Lung microvascular endothelial cell (primary cell): ENCODE data around the gene CITED2. TPM values are rescaled to one million over a fixed set of nuclear protein-coding genes. Genes with fewer than 3 reads are reported as not detected.
"Not testable (repeated sequence)": the region's sequence is repeated elsewhere in the genome, so short reads cannot be mapped to it uniquely, and the experiment has no call there.

Experiments
- DNase-seq, 2 donors: peaks; one replicate each; pipeline versions ENCODE4 v3.0.0 to v3.0.0-alpha.2; 2010; ENCODE audit warnings: low read depth in 2 of 2
- total RNA-seq: library from RNA; depleted of rRNA; stranded (reverse); fragments of >200 nt; gene quantifications from 2 replicates; pipeline ENCODE4 v1.2.1, GENCODE V29; 2014

Gene CITED2
- total RNA-seq, 1 donor from 2014 or later = 15.9 TPM

DNA sequence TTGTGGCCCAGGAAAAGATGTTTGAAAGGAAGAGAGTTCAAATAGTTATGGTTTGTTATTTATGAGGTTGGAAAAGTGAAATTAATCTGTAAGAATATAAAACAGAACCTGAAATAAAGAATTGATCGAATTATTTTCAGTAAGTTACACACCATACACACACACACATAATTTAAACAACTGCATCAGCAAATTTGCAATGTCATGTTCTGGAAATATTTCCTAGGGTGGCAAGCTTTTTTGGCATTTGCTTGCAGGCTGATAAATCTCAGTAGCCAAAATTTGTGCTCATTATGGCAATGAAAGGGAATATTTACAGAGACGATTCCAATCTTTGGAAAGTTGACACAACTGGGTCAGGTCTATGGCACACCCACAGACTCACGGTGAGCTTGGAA is 9.5 kb downstream of the CITED2 start:
- no peak for DNase-seq

DNA sequence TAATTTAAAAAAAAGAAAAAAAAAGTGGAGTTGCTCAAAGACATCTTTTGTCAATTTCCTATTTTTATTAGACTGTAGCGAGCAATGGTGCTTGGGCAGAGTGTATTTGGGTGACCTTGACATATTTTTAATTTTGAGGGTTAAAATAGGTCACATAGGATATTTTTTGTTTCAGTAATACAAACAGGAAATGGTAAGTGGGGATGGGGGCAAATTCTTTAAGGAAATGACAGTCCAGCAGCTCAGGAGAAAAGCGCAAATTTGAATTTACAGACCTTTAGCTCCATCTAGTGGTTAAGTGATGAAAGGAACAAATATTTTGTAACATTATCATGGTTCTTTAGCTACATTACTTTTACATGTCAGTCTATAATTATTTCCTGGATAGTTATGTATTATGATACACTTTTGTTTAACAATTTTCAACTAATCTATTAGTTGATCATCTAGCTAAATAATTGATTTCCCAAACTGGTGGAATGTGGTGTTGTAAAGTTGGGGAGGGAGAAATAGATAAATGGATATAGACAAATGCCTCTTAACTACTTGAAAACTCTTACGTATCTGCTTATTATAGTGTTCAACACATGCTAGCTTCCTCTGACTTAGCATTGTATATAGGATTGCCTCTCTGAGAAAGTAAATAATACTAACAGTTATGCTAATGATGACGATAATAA is 10.0 kb downstream of the CITED2 start:
- DNase-seq = peak; percentile 62 to 70

DNA sequence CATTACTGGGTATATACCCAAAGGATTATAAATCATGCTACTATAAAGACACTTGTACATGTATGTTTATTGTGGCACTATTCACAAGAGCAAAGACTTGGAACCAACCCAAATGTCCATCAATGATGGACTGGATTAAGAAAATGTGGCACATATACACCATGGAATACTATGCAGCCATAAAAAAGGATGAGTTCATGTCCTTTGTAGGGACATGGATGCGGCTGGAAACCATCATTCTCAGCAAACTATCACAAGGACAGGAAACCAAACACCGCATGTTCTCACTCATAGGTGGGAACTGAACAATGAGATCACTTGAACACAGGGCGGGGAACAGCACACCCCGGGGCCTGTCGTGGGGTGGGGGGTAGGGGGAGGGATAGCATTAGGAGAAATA is 10.7 kb downstream of the CITED2 start:
- DNase-seq = not testable (repeated sequence)

DNA sequence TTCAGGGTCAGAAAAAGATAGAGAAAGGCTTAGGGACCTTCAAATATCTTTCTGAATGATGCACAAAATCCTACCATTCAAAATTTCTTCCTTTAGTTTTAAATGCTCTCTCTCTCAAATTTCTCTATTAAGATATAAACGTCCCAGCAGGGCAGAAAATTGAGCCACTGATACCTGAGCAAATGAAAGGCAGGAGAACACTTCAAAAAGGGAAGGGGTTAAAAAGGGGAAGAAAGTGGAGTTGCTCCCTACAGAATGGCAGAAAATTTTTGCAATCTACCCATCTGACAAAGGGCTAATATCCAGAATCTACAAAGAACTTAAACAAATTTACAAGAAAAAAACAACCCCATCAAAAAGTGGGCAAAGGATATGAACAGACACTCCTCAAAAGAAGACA is 11.3 kb downstream of the CITED2 start:
- not testable (repeated sequence) for DNase-seq

DNA sequence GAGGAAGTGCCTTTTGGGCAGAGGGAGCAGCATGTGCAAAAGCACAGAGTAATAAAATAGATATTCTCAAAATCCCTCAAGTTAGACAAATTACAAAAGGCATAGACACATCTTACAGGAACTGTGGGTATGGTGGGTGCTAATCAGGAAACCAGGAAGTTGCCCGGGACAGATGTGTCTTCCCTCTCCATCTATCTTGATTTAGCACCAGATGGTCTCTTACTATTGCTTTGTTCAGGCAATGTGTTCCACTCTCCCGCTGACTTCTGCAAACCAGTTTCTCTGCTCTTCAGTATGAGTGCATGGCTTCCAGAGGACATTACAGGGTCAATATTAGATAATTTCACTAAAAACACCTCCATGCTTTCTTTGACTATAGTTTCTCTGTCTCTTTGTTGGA is 13.2 kb downstream of the CITED2 start:
- DNase-seq = no peak

DNA sequence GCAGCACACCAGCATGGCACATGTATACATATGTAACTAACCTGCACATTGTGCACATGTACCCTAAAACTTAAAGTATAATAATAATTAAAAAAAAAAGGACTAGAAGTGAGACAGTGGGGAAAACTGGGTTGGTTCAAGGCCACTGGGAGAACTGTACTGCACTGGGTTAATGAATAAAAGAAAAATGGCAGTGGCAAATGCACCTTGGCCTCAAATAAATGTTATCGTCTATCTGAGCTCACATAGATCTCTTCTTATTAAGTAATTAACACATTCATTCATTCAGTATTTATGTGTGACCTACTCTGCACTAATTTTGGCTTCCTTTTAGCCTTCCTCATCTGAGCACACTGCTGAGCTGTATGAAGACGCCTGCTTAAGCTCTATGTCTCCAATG is 17.5 kb downstream of the CITED2 start:
- no peak for DNase-seq

DNA sequence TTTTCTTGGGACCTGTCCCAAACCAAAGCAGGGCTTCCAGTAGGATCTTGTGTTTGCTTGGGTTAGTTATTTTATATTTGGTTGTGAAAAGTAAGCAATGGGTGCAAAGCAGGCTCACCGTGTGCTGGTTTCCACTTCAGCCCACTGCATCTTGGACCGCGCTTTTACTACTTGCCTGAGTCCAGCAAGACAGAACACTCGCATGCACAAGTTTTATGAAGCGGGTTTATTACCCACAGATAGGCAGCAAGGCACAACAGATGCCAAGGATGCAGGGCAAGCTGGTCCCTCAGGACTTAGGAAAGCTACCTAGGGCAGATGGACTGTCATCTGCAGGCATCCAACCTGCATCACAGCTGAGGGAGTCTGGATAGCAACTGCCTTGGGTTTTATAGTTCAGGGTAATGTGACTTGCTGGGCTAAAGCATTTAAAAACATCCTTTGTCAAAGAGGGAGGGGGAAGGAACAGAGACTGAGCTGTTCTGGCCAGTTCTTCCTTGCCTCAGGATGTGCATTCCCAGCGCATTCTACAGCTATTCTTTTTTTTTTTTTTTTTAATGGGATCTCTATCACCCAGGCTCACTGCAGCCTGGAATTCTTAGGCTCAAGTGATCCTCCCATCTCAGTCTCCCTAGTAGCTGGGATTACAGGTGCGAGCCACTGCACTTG is 18.5 kb downstream of the CITED2 start:
- no peak for DNase-seq

DNA sequence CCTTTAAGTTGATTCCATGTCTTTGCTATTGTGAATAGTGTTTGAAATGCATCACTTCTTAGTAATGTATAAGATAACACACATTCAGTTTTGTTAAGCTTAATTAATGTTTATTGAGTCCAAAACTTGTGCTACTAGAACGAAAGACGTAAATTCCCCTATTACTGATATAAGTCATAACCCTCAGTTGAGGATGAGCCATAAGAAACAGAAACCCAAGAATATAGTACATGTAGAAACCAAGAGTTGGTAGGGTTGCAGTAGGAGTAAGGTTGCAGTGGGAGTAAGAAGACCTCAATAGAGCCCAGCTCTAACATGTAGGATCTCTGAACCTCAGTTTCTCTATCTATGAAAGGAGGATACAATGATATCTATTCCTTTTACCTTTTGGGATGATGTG is 19.3 kb downstream of the CITED2 start:
- no peak for DNase-seq

DNA sequence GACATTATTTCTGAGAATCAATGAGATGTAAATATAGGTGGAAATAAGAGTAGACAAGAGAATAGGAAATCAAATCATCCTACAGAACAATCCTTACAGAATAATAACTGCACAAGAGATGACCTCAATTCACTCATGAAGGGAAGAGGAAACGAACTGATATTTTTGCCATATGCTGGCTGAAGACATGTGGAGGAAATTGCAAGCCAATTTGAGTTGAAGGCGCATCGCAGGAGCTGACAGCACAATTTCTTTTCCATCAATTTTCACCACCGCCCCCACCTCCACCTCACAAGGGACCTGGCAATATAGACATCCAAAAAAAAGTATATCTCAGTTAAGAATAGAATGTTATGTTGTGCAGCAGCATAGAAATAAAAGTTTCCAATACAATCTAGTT is 20.3 kb downstream of the CITED2 start:
- DNase-seq = no peak

DNA sequence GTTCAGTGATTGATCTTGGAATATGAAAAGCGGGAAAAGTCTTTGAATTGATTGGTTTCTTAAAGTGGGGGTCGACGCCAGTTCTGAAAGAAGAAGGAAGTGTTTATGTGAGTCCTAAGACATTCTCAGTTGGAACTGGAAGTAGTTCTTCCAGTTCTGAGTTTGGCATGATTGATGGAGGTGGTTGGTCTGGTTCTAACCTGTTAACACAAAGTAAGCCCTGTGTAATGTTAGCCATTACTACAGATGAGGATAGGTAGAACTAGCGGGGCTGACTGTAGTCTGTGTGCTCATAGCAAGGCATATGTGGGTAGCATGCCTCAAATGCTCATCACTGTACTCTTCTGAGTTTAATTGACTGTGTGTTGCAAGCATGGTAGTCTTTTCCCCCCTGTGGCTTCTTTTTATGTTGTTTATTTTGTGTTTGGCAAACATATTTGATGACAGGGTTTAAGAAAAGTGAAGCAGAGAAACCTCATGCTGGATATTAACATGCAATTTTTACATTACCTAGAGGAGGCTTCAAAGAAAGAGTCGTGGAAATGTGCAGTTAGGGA is 24.9 kb downstream of the CITED2 start:
- no peak for DNase-seq

DNA sequence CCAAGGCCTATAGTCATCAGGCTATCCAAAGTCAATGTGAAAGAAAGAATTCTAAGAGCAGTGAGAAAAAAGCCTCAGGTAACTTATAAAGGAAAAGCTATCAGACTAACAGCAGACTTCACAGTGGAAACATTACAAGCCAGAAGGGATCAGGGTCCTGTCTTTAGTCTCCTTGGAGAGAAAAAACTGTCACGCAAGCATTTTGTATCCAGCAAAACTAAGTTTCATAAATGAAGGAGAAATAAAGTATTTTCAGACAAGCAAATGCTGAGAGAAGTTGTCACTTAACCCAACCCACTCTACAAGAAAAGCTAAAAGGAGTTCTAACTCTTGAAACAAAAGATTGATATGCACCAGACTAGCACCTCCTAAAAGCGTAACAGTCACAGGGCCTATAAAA is 28.1 kb downstream of the CITED2 start:
- no peak for DNase-seq

DNA sequence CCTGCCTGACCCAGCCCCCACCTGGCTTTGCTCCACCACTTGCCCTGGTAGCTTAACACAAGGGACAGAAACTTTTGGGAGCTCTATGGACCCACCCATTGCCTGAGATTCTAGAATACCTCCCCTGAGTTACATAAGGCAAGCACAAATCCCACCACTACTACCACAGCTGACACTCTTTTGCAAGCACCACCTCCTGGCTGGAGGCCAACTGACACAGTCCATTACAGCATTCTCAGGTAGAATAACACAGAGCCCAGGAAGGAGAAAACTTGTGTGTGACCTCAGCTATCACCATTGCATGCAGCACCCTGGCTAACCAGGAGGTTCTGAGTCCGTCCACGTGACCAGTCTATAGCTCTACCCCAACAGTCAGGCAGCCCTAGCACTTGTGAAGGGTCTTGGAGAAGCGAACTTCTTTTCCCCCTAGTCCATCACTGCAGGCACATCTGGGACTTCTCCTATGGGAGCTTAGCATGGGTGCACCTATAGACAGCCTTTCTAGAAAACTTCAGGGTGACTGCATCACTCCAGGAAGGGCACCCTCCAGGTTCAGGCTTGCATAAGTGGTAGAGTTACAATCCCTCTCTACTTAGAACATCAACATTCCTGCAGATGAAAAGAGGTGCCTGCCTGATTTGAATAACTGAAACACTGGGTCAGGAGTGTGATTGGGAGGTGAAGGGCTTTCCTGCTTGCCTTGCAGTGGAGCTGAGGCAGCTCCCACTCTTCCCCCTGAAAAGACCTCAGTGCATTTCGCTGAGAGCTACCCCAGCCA is 30.1 kb downstream of the CITED2 start:
- DNase-seq = no peak

DNA sequence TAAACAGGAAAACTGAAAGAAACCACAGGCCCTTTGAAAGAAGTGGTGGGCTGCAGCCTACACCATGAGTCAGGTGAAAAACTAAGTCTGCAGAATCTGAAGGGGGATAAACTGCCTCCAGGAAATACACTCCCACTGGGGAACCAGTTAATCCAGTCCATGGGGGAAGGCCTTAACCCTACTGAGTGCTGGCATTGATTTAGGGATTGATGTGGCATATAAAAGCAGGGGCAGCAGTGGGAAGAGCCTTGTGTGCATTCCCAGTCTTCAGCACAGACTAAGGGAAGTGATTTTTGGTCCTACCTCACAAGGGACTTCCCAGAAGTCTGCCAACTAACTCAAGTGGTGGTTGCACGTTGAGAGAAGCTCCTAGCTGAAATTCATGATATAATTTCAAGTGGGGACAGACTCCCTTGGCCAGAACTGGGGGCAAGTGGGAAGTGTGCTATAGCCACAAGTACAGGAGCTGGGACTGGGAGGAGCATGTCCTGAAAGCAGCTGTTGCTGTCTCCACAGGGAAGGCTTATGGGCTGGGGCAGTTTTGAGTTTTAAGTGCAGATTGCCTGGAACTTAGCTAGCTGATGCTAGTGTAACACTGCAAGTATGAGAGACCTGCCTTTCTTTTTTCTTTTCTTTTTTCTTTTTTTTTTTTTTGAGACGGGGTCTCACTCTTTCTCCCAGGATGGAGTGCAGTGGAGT is 31.2 kb downstream of the CITED2 start:
- no peak for DNase-seq

DNA sequence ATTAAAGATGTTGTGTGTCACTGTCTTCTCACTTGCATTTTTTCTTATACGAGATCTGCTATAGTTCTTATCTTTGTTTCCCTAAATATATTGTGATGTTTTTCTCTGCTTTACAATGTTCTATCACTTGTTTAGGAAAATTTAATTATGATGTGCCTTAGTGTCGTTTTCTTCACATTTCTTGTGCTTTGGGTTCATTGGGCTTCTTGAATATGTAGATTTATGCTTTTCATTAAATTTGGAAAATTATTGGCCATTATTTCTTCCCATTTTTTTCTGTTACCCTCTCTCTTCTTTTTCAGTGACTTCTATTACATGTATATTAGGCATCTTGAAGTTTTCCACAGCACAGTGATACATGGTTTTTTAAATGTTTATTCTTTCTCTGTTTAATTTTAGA is 33.4 kb downstream of the CITED2 start:
- no peak for DNase-seq

DNA sequence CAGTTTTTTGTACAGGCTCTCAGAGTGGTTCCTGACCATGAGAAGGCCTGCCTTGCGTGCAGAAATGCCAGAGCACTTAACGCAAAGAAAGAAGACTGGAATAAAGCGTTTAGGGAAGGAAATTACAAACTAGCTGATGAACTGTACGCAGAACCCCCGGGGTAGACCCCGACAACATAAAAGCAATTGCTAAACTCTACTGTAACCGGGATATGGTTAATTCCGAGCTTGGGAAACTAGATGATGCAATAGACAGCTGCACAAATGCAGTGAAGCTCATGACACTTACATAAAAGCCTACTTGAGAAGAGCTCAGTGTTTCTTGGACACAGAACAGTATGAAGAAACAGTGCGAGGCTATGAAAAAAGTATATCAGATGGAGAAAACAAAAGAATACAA is 35.7 kb downstream of the CITED2 start:
- DNase-seq = no peak

DNA sequence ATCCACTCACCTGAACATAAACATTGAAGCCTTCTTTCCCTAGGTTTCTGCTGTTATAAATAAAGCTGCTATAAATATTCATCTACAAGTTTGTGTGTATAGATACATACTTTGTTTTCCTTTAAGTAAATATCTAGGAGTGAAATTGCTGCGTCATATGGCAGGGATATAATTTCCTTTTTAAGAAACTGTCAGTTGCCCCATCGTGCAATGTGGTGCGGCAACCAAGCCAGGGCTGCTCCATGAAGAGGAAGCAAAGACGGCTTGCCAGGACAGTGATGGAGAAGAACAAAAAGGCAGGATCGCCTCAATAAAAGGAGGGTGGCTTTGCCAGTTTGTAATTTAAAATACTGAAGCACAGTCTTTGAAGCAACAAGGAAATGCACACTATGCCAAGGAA is 36.6 kb downstream of the CITED2 start:
- no peak for DNase-seq

DNA sequence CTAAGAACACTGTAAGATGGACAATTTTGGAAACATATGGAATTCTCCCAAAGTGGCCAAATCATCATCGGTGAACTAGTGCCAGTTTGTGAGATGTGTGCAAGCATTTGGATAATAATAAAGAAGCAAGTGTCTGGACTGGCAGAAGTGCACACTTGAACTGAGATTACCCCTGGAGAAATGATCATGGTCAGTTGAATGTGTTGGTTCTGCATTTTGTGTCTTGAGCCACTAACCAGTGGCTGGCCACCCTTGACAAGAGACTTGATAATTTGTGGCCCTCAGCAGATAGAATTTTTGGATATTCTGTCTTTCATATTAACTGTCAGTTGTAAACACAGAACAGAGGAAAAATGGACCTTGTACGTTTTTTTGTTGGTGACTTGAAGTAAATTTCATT is 37.4 kb downstream of the CITED2 start:
- DNase-seq = no peak

DNA sequence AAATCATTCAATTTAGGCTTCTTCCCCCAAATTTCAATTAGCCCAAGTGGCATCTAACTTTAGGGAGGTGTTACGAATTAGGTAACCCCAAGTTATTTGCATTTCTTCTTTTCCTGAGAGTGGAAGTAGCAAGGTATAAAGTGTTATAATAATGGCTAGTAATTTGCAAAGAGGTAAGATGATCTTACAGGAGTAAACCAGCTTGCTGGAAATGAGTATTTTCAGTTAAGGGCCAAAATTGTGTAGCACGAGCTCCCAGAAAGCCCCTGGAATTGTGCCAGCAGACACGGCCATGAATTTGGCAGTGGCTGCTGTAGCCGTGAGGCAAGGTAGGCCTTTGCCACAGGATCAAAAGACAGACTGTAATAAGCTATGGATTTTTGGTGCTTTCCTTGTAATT is 38.0 kb downstream of the CITED2 start:
- peak; percentile 74 to 76 for DNase-seq

DNA sequence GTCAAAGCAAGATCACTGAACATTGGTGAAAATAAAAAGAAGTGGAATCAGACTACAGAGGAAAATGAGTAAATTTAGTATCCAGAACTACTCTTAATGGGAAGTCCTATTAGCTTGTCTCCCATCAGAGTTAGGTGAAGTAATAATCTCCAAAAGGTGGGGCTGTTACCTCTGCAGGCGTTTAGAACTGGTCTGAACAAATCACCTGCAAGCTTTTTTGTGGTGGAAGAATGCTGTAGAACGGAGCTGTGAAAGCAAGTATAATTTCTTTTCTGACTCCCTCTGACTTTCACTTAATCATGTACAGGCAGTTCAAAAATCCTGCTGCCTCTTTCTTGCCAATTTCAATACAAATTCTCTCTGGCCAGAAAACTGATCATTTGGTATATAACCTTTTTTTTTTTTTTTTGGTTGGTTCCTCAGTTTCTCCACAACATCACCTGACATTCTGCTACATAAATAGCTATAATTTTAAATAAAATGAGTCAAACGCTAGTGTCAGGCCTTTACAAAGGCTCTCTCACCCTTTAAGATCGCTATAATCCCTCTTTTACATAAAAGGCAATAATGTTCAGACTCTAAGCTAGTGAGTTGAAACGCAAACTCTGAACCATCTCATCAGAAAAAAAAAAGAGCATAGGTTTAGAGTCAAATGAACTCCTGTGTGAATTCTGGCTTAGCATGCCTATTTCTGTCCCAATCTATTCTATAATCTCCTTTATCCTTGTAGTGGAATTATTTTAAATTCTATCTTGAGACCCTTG is 38.8 kb downstream of the CITED2 start:
- no peak for DNase-seq

DNA sequence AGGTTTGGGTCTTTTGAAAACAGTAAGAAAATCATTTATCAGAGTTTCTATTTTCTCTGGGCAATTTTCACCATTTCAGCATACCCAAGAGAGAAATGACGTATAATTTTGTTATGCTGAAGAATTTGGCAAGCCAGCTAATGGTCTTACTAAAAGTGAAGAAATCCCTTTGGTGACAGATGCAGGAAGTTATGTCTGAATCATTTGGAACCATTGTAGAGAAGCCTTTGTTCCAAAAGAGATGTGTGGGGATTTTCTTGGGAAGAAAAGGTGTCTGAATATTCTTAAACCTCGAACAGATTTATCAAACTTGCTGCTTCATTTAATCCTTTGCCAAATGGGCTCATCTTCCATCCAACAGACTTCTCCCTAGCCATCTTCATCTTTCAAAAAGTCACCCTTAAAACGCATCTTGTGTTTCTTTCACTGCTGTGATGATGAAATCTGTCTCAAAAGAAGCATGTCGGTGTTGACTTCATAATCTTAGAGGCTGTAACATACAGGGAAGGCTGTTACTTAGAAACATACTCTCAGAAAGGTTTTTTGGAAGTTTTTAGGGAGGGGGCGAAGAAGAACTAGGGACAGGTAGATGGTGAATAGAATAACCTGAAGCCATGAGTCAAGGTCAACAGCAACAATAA is 39.5 kb downstream of the CITED2 start:
- DNase-seq = peak; percentile 15 to 93
